Thoracic aorta (tissue), 2 donors: ENCODE data around the gene GALNT2. TPM values are rescaled to one million over a fixed set of nuclear protein-coding genes. Genes with fewer than 3 reads are reported as not detected.
A peak's percentile ranks its signal among the peaks of the same experiment; 100 is the strongest.

Experiments used
- ATAC-seq: fragments of 150-250 bp; one replicate; pipeline ENCODE4 v1.8.0; 2017; ENCODE audit warnings: low read depth; ENCODE audit not compliant: insufficient number of reproducible peaks, low FRiP score
- DNase-seq: peaks from one replicate; pipeline ENCODE4 v3.0.0-alpha.2; 2020; ENCODE audit warnings: low spot score
- H3K27ac ChIP-seq, 2 donors: fragments of 200-600 bp; sonication (generic); 1 replicate in 1 of 2; 2 replicates in 1 of 2; pipeline ENCODE4 v1.5.1; 2016; ENCODE audit warnings: mild to moderate bottlenecking in 2 of 2, moderate library complexity in 2 of 2
- H3K27me3 ChIP-seq: fragments of 200-600 bp; sonication (generic); replicated peaks from 2 replicates; pipeline ENCODE4 v1.6.0; 2016; ENCODE audit warnings: mild to moderate bottlenecking; ENCODE audit not compliant: insufficient read depth
- H3K36me3 ChIP-seq: fragments of 200-600 bp; sonication (generic); one replicate; pipeline ENCODE4 v1.5.1; 2016
- H3K4me1 ChIP-seq, 2 donors: fragments of 200-600 bp; sonication (generic); 1 replicate in 1 of 2; 2 replicates in 1 of 2; pipeline versions ENCODE4 v1.5.1 to v1.6.0; 2016; ENCODE audit warnings: low read depth in 2 of 2, mild to moderate bottlenecking in 1 of 2; ENCODE audit not compliant: control insufficient read depth in 1 of 2
- H3K4me3 ChIP-seq: fragments of 200-600 bp; sonication (generic); 2 replicates; pipeline ENCODE4 v1.5.1; 2016; ENCODE audit warnings: mild to moderate bottlenecking
- H3K9me3 ChIP-seq: fragments of 200-600 bp; sonication (generic); 2 replicates; pipeline ENCODE4 v1.5.1; 2016
- CTCF ChIP-seq: fragments of 200-600 bp; sonication (generic); IDR thresholded peaks from one replicate; pipeline ENCODE4 v1.5.1; 2019; ENCODE audit warnings: antibody characterized with exemption
- total RNA-seq, 2 donors: library from RNA; depleted of rRNA; stranded (reverse); fragments of >200 nt; gene quantifications; one replicate each; pipeline versions ENCODE4 v1.1.0 to v1.2.3, GENCODE V29; 2016

Gene GALNT2
- total RNA-seq, 2 donors from 2014 or later: 113 to 148 TPM

GRCh38 chr1:230310381-230311163 lies 243.5 kb downstream of the GALNT2 start:
- H3K36me3 ChIP-seq: no peaks in the 10 kb centered on the region
- H3K9me3 ChIP-seq: no peaks in the 10 kb centered on the region
- no peaks in the 10 kb centered on the region for H3K27me3 ChIP-seq
- DNase-seq (peak; percentile 31), ATAC-seq (peak; percentile 72)
- H3K4me3 ChIP-seq: no peak overlapping the region
- H3K4me1 ChIP-seq: peaks cover 0 to 10% of the 10 kb centered on the region in 2 donors
- no peak overlapping the region for H3K27ac ChIP-seq
- peak; percentile 96 for TF ChIP-seq CTCF

GRCh38 chr1:230312676-230313075 lies 245.6 kb downstream of the GALNT2 start:
- DNase-seq: no peak

GRCh38 chr1:230313453-230314141 lies 246.6 kb downstream of the GALNT2 start:
- no peaks in the 10 kb centered on the region for H3K27me3 ChIP-seq
- no peak for DNase-seq
- no peak overlapping the region for H3K27ac ChIP-seq
- ATAC-seq: no peak
- no peak for TF ChIP-seq CTCF
- H3K9me3 ChIP-seq: no peaks in the 10 kb centered on the region
- no peaks in the 10 kb centered on the region for H3K4me1 ChIP-seq
- no peaks in the 10 kb centered on the region for H3K36me3 ChIP-seq
- H3K4me3 ChIP-seq: no peak overlapping the region

More at GRCh38 chr1:230312676-230313075, 245.6 kb downstream of the GALNT2 start:
- no peak overlapping the region for H3K4me3 ChIP-seq
- no peak for TF ChIP-seq CTCF
- H3K9me3 ChIP-seq: no peaks in the 10 kb centered on the region
- H3K27me3 ChIP-seq: no peaks in the 10 kb centered on the region
- H3K4me1 ChIP-seq: peaks cover 0 to 5% of the 10 kb centered on the region in 2 donors
- H3K36me3 ChIP-seq: no peaks in the 10 kb centered on the region
- no peak for ATAC-seq
- H3K27ac ChIP-seq: no peak overlapping the region

GRCh38 chr1:230314142-230314470 lies 247.1 kb downstream of the GALNT2 start:
- Histone ChIP-seq H3K36me3 (no peaks in the 10 kb centered on the region), H3K9me3 (no peaks in the 10 kb centered on the region), H3K27me3 (no peaks in the 10 kb centered on the region), H3K4me3 (no peak overlapping the region), H3K27ac (no peak overlapping the region), H3K4me1 (no peaks in the 10 kb centered on the region)
- ATAC-seq (no peak), DNase-seq (no peak)
- TF ChIP-seq CTCF: no peak

- no peak overlapping the region for H3K27ac ChIP-seq
- H3K27me3 ChIP-seq: no peaks in the 10 kb centered on the region
- no peaks in the 10 kb centered on the region for H3K9me3 ChIP-seq
- no peak overlapping the region for H3K4me3 ChIP-seq
- H3K4me1 ChIP-seq: no peaks in the 10 kb centered on the region
- DNase-seq (no peak), ATAC-seq (no peak)
- no peaks in the 10 kb centered on the region for H3K36me3 ChIP-seq
- TF ChIP-seq CTCF: no peak
Measured at GRCh38 chr1:230315099-230315498, 248.1 kb downstream of the GALNT2 start.
